HCT116 (cell line): ENCODE results near the gene ZBTB16. TPM values are rescaled to one million over a fixed set of nuclear protein-coding genes. Genes with fewer than 3 reads are reported as not detected.

ENCODE experiments used
- ATAC-seq: fragments of 200-7000 bp; cut with Tn5 transposase; 2 replicates; pipeline ENCODE4 v1.9.1; 2020; ENCODE audit warnings: mild to moderate bottlenecking, moderate library complexity
- BruUV-seq: library from RNA; stranded (reverse); fragments of 400-500 nt; replicated peaks from 2 replicates; lab custom pipeline; 2021; lab: Mats Ljungman, UMichigan
- CTCF ChIA-PET: fragments of 300-600 bp; sonication (Branson Sonifier 250); formaldehyde crosslinking; loops from one replicate; lab custom pipeline; 2021; ENCODE audit warnings: antibody characterized with exemption; lab: Charles Lee
- POLR2A ChIA-PET: fragments of 300-600, 350-600 bp; sonication (Branson Sonifier 250); formaldehyde crosslinking; loops from one replicate; lab custom pipeline; 2021; ENCODE audit warnings: antibody characterized with exemption; lab: Charles Lee
- RAD21 ChIA-PET, 2 experiments: fragments of 300-600 bp; sonication (Branson Sonifier 250); formaldehyde crosslinking; loops; one replicate each; lab custom pipeline; 2023; ENCODE audit warnings: low total read pairs in 2 of 2; ENCODE audit not compliant: uncharacterized antibody in 2 of 2, unreplicated experiment in 2 of 2, low non-redundant PET in 1 of 2; lab: Charles Lee
- DNase-seq: peaks from one replicate; pipeline ENCODE4 v3.0.0-alpha.2; 2010; ENCODE audit warnings: low read depth, low spot score
- H2AFZ ChIP-seq: fragments of 200-600 bp; shearing (Covaris generic), sonication (generic); 2 replicates; pipeline ENCODE4 v1.6.1; 2017; ENCODE audit warnings: low read depth, mixed run types, mixed read lengths, antibody characterized with exemption, low read length; ENCODE audit not compliant: poor library complexity, severe bottlenecking
- H3K27ac ChIP-seq: 2 replicates; pipeline ENCODE4 v1.5.1; 2012; ENCODE audit warnings: low read depth, low read length
- H3K27me3 ChIP-seq: fragments of 200-600 bp; sonication (generic); 2 replicates; pipeline ENCODE4 v1.6.1; 2016; ENCODE audit warnings: mixed run types, low read length, mixed read lengths; ENCODE audit not compliant: insufficient read depth
- H3K36me3 ChIP-seq, 2 experiments: fragments of 200-500 bp in 1 of 2; fragments of 200-600 bp in 1 of 2; sonication (Bioruptor generic) in 1 of 2; sonication (generic) in 1 of 2; 2 replicates each; pipeline versions ENCODE4 v1.5.1 to v1.6.1; 2014 to 2016; ENCODE audit warnings: low read length in 2 of 2, inconsistent platforms in 1 of 2, mixed read lengths in 1 of 2, mixed run types in 1 of 2; ENCODE audit not compliant: insufficient read depth in 2 of 2, control insufficient read depth in 1 of 2
- H3K4me1 ChIP-seq, 2 experiments: fragments of 200-600 bp in 1 of 2; sonication (generic) in 1 of 2; 2 replicates each; pipeline versions ENCODE4 v1.5.1 to v1.6.1; 2012 to 2017; ENCODE audit warnings: low read length in 2 of 2, inconsistent platforms in 1 of 2, mild to moderate bottlenecking in 1 of 2, mixed read lengths in 1 of 2, mixed run types in 1 of 2, moderate library complexity in 1 of 2; ENCODE audit not compliant: insufficient read depth in 2 of 2, control insufficient read depth in 1 of 2
- H3K4me2 ChIP-seq: fragments of 200-600 bp; sonication (generic); 2 replicates; pipeline ENCODE4 v1.6.1; 2017; ENCODE audit warnings: mixed run types, low read length, mixed read lengths
- H3K4me3 ChIP-seq, 2 experiments: fragments of 200-600 bp in 1 of 2; sonication (generic) in 1 of 2; replicated peaks in 1 of 2; 2 replicates each; pipeline ENCODE4 v1.5.1; 2011 to 2016; ENCODE audit warnings: low read length in 2 of 2, control low read depth in 1 of 2, low read depth in 1 of 2, mild to moderate bottlenecking in 1 of 2, mixed read lengths in 1 of 2, mixed run types in 1 of 2
- H3K79me2 ChIP-seq: fragments of 200-600 bp; sonication (generic); 2 replicates; pipeline ENCODE4 v1.6.1; 2017; ENCODE audit warnings: mild to moderate bottlenecking, mixed run types, low read length, moderate library complexity, mixed read lengths; ENCODE audit not compliant: insufficient read depth
- H3K9ac ChIP-seq: fragments of 200-600 bp; sonication (generic); 2 replicates; pipeline ENCODE4 v1.6.1; 2016; ENCODE audit warnings: low read length, mixed read lengths
- H3K9me2 ChIP-seq: fragments of 200-600 bp; sonication (generic), shearing (Covaris generic); 2 replicates; pipeline ENCODE4 v1.6.1; 2017; ENCODE audit warnings: mixed run types, mild to moderate bottlenecking, moderate library complexity; ENCODE audit not compliant: insufficient read depth
- H3K9me3 ChIP-seq, 2 experiments: fragments of 200-500 bp in 1 of 2; fragments of 200-600 bp in 1 of 2; sonication (Bioruptor generic) in 1 of 2; sonication (generic) in 1 of 2; 2 replicates each; pipeline ENCODE4 v1.6.1; 2014 to 2017; ENCODE audit warnings: low read length in 2 of 2, mixed read lengths in 2 of 2, inconsistent platforms in 1 of 2, low read depth in 1 of 2, mild to moderate bottlenecking in 1 of 2, mixed run types in 1 of 2, moderate library complexity in 1 of 2; ENCODE audit not compliant: control insufficient read depth in 1 of 2, insufficient read depth in 1 of 2
- H4K20me1 ChIP-seq: fragments of 200-600 bp; sonication (generic), shearing (Covaris generic); 2 replicates; pipeline ENCODE4 v1.6.1; 2017; ENCODE audit warnings: mixed run types, mild to moderate bottlenecking, moderate library complexity; ENCODE audit not compliant: insufficient read depth
- CBX3 ChIP-seq: IDR thresholded peaks from 2 replicates; pipeline ENCODE4 v1.6.1; 2012; ENCODE audit warnings: low read depth
- CTCF ChIP-seq, 3 experiments: fragments of 200-600 bp in 1 of 3; sonication (generic) in 1 of 3; IDR thresholded peaks in 2 of 3; conservative IDR thresholded peaks in 1 of 3; 2 replicates each; pipeline ENCODE4 v1.5.1; 2012 to 2017; ENCODE audit warnings: low read depth in 2 of 3, low read length in 2 of 3, antibody characterized with exemption in 1 of 3, borderline replicate concordance in 1 of 3, control low read depth in 1 of 3, mild to moderate bottlenecking in 1 of 3, mixed read lengths in 1 of 3, mixed run types in 1 of 3, moderate library complexity in 1 of 3; ENCODE audit not compliant: insufficient read depth in 1 of 3
- EGR1 ChIP-seq: IDR thresholded peaks from 2 replicates; pipeline ENCODE4 v1.6.1; 2012; ENCODE audit warnings: low read depth
- ELF1 ChIP-seq: IDR thresholded peaks from 2 replicates; pipeline ENCODE4 v1.6.1; 2012; ENCODE audit warnings: low read depth, borderline replicate concordance
- EZH2 ChIP-seq: fragments of 200-600 bp; sonication (generic); IDR thresholded peaks from 2 replicates; pipeline ENCODE4 v1.6.1; 2017; ENCODE audit warnings: antibody characterized with exemption, mixed run types
- FOSL1 ChIP-seq: IDR thresholded peaks from 2 replicates; pipeline ENCODE4 v1.6.1; 2012; ENCODE audit warnings: low read depth
- JUND ChIP-seq: IDR thresholded peaks from 2 replicates; pipeline ENCODE4 v1.6.1; 2012
- POLR2A ChIP-seq: IDR thresholded peaks from 2 replicates; pipeline ENCODE4 v1.7.0; 2011; ENCODE audit warnings: borderline replicate concordance; ENCODE audit not compliant: insufficient read depth, insufficient read length; ENCODE audit errors: extremely low read depth
- RAD21 ChIP-seq: IDR thresholded peaks from 2 replicates; pipeline ENCODE4 v1.6.1; 2012; ENCODE audit warnings: low read depth, mild to moderate bottlenecking
- REST ChIP-seq: IDR thresholded peaks from 2 replicates; pipeline ENCODE4 v1.6.1; 2012; ENCODE audit warnings: low read depth
- SIN3A ChIP-seq: IDR thresholded peaks from 2 replicates; pipeline ENCODE4 v1.6.1; 2012; ENCODE audit warnings: low read depth
- SP1 ChIP-seq: IDR thresholded peaks from 2 replicates; pipeline ENCODE4 v1.6.1; 2012; ENCODE audit warnings: low read depth
- YY1 ChIP-seq: IDR thresholded peaks from 2 replicates; pipeline ENCODE4 v1.6.1; 2011; ENCODE audit warnings: low read length, low read depth, moderate library complexity, mild to moderate bottlenecking; ENCODE audit not compliant: insufficient replicate concordance; ENCODE audit errors: extremely low read depth
- intact Hi-C: fragments of 100-400 bp; cut with micrococcal nuclease; formaldehyde crosslinking; loops from 2 replicates; pipeline ENCODE4 v1.10.0; 2022
- total RNA-seq: library from RNA; stranded (reverse); gene quantifications from one replicate; pipeline ENCODE4 v1.2.1, GENCODE V29; 2021; ENCODE audit not compliant: unreplicated experiment

Gene ZBTB16
- total RNA-seq, 1 experiment from 2014 or later: 0.30 TPM

DNA sequence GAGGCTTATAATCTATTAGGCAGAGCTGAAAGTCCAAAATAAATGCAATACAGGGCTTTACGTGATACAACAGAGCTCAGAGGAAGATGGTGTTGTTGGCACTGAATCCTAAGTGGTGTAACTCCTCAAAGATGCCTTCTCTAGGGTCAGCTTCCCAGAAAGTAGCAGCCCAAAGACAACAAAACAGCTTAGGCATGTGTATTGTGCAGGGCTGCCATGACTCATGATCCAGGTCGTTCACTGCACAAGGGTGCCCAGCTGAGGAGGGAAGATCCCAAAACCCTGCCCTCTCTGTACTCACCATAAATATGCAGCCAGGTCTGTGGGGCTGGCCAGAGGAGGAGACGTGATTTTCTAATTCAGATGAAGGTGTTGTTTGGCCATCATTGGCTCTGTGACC is 177.3 kb downstream of the ZBTB16 start:
- no peaks in the 10 kb centered on the region for H4K20me1 ChIP-seq
- H3K9me2 ChIP-seq: no peaks in the 10 kb centered on the region
- H3K4me1 ChIP-seq: no peaks in the 10 kb centered on the region
- no peak overlapping the region for H2AFZ ChIP-seq
- POLR2A ChIA-PET: no interaction called here
- intact Hi-C loops: no loop called here
- H3K36me3 ChIP-seq: no peaks in the 10 kb centered on the region
- no peak overlapping the region for H3K9ac ChIP-seq
- no TSS peak for BruUV-seq
- DNase-seq (no peak), ATAC-seq (no peak)
- H3K27me3 ChIP-seq: peaks cover 73% of the 10 kb centered on the region
- RAD21 ChIA-PET: no interaction called here
- TF ChIP-seq YY1: no peak
- TF ChIP-seq REST: no peak
- no peak for TF ChIP-seq CBX3
- TF ChIP-seq SP1: no peak
- TF ChIP-seq ELF1: no peak
- no peak for TF ChIP-seq CTCF (IDR thresholded peaks at IDR 0.05 in 2 of 3, conservative IDR thresholded peaks at IDR 0.05 in 1 of 3; ENCODE audit: borderline replicate concordance in 1 of 3, insufficient read depth in 1 of 3, low read depth in 2 of 3, low read length in 2 of 3)
- no peak for TF ChIP-seq EGR1
- no peak for TF ChIP-seq SIN3A
- no peak for TF ChIP-seq EZH2
- TF ChIP-seq FOSL1: no peak
- TF ChIP-seq JUND: no peak
- TF ChIP-seq POLR2A: no peak
- TF ChIP-seq RAD21: no peak
- H3K79me2 ChIP-seq: no peaks in the 10 kb centered on the region
- no peak overlapping the region for H3K4me3 ChIP-seq
- H3K9me3 ChIP-seq: no peaks in the 10 kb centered on the region
- no peak overlapping the region for H3K27ac ChIP-seq
- no peak overlapping the region for H3K4me2 ChIP-seq
- CTCF ChIA-PET: no interaction called here
